ENCODE data around the gene SLC6A2.
A peak's percentile ranks its signal among the peaks of the same experiment; 100 is the strongest.

SLC6A2 gene

DNA sequence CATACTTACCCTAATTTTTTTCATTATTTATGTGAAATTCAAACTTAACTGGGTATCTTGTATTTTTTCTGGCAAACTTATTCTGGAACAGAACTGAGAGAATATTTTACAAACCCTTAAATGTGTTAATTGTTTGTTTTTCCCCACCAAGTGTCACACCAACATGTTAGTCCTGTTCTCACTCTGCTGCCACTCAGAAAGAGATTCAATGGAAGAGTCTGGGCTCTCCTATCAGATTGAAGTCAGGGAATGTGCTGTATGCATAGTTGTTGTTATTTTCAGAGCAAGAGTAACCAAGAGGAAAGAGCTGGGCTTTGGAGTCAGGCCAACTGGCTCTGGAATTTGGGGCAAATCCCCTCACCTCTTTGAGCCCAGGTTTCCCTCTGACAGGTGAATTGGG is 43.2 kb downstream of the SLC6A2 start:
- no peak overlapping the region for H3K4me3 ChIP-seq (replicated peaks in 1 of 2; ENCODE audit: low read depth in 2 of 2, low read length in 2 of 2)
- TF ChIP-seq, protein P1, sequence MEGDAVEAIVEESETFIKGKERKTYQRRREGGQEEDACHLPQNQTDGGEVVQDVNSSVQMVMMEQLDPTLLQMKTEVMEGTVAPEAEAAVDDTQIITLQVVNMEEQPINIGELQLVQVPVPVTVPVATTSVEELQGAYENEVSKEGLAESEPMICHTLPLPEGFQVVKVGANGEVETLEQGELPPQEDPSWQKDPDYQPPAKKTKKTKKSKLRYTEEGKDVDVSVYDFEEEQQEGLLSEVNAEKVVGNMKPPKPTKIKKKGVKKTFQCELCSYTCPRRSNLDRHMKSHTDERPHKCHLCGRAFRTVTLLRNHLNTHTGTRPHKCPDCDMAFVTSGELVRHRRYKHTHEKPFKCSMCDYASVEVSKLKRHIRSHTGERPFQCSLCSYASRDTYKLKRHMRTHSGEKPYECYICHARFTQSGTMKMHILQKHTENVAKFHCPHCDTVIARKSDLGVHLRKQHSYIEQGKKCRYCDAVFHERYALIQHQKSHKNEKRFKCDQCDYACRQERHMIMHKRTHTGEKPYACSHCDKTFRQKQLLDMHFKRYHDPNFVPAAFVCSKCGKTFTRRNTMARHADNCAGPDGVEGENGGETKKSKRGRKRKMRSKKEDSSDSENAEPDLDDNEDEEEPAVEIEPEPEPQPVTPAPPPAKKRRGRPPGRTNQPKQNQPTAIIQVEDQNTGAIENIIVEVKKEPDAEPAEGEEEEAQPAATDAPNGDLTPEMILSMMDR (IDR thresholded peaks at IDR 0.05; ENCODE audit: low read depth, low read length) = no peak
- DNase-seq (ENCODE audit: low read depth in 2 of 2) = no peak

DNA sequence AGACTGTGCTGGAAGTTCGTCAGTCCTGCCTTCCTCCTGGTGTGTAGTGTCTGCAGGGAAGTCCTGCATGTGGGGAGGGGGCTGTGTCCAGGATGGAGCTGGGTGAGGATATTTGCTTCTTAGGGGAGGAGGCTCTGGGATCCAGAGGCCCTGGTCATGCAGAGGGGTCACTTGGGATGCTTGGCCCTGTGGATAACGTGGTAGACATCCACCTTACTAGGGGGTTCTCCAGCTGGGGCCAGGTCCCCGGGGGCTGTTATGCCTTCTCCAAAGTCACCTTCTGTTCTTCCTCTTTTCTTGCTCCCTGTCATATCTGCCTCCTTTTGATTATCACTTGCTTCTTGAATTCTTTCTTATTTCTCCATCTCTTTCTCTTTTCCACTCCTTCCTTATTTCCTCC is 43.8 kb downstream of the SLC6A2 start:
- no peak for DNase-seq (ENCODE audit: low read depth in 2 of 2)
- no peak overlapping the region for H3K4me3 ChIP-seq (replicated peaks in 1 of 2; ENCODE audit: low read depth in 2 of 2, low read length in 2 of 2)
- TF ChIP-seq, protein P1 (IDR thresholded peaks at IDR 0.05; ENCODE audit: low read depth, low read length) = no peak

DNA sequence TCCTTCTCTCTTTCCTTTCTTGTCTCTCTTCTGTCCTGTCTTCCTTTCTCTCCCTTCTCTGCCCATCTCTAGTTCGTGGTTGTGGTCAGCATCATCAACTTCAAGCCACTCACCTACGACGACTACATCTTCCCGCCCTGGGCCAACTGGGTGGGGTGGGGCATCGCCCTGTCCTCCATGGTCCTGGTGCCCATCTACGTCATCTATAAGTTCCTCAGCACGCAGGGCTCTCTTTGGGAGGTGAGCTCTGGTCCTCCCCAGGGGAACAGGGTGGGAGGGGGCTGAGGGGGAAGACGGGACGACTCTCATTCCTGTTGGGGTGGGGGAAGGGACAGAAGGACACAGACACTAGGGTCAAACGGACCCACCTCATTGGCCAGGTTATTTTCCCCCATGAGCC is 44.3 kb downstream of the SLC6A2 start:
- no peak for DNase-seq (ENCODE audit: low read depth in 2 of 2)
- H3K4me3 ChIP-seq (replicated peaks in 1 of 2; ENCODE audit: low read depth in 2 of 2, low read length in 2 of 2) = no peak overlapping the region
- TF ChIP-seq, protein P1 (IDR thresholded peaks at IDR 0.05; ENCODE audit: low read depth, low read length) = no peak

DNA sequence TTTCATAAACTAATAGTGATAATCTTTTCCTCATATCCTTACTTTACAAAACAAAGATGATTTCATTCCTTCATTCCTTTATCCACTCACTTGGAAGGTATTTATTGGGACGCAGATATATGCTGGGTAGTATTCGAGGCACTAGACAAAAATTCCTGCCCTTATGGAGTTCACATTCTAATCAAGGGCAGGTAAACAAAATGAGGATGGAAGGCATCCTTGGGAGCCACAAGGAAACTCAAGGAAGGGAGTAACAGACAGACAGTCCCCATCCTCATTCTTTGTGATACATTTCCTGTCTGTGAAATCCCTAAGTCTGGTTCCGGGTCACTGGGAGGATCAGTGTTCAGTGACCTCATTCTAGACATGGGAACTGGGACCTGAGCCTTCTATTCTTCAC is 45.2 kb downstream of the SLC6A2 start:
- DNase-seq (ENCODE audit: low read depth in 2 of 2) = peak in 1 of 2 donors; percentile 9
- no peak overlapping the region for H3K4me3 ChIP-seq (replicated peaks in 1 of 2; ENCODE audit: low read depth in 2 of 2, low read length in 2 of 2)
- TF ChIP-seq, protein P1 (IDR thresholded peaks at IDR 0.05; ENCODE audit: low read depth, low read length) = no peak

DNA sequence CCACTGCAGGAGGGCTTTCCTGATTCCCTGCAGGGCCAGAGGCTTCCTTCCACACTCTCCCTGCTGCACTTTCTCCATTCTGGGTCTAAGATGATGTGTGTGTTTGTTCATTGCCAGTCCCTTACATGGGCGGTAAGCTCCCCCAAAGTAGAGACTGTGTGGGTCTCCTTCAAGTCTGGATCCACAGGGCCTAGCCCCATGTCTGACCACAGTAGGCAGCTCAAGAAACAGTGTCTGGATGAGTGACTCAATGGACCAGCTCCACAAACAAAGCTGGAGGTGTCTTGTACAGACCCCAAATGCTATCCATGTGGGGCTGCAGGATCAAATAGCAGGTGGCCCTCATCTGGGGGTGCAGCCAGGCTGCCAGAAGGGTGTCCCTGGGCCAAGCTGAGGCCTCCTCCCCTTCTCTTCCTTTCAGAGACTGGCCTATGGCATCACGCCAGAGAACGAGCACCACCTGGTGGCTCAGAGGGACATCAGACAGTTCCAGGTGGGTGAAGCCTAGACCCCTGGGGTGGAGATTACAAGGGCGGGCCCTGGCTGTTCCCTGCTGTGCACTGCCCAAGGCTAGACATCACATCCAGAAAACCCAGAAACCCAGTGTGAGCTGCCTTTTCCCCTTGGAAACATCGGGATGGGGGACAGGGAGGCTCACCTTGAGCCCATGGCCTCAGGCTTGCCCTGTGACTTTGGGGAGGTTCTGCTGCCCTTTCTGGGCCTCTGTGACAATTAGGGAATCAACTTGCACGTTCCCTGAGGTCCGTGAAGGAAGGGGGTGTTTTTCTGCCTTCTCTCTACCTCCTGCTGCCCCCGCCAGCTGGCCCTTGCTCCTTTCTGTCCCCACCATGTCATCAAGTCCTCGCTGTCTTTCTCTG is 45.9 kb downstream of the SLC6A2 start:
- TF ChIP-seq, protein P1 (IDR thresholded peaks at IDR 0.05; ENCODE audit: low read depth, low read length) = peak; percentile 57
- H3K4me3 ChIP-seq (replicated peaks in 1 of 2; ENCODE audit: low read depth in 2 of 2, low read length in 2 of 2) = no peak overlapping the region
- DNase-seq (ENCODE audit: low read depth in 2 of 2) = peak; percentile 50 to 54

DNA sequence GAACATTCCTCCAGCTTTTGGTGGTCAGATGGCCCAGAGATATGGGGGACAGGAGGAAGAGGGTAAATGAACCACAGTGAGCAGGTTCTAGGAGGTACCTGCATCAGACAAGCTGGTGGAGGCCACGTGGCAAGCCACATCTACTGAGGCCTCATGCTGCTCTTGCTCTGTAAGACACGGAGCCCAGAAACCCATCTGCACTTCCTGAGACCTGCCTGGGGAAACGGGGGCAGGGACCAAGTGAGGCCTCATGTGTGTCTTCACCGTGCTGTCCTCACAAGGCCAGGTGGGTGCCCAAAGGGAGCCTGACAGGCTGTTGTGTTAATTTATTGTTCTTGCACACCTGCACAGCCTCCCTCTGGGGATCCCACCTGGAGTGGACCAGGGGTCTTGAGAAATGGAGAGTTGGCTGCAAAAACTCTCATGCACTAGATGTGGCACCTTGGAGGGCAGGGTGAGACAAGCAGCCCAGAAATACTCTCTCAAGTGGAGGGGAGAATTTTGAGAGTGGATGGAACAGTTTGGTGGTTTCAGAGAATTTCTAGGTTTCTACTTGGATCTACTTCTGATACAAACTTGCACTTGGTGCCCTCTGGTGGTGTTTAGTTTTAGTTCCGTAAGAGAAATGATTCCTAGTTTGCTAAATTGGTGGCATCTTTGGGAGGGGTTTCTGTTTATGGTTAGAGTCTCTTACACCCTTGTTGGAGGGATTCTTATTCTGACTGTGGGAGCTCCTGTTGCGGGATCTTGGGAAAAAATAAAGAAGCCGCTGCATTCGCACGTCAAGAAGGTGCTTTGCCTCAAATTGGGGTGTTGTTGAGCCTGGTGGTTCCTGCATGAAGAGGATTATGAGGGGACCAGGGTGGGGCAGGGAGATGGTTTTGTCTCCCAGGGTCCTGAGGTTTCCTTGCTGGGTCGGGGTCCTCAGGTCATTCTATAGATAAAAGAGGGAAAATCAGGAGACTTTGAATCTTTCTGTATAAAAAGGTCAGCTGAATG is 47.5 kb downstream of the SLC6A2 start:
- peak; percentile 83 for DNase-seq (ENCODE audit: low read depth in 2 of 2)
- H3K4me3 ChIP-seq (replicated peaks in 1 of 2; ENCODE audit: low read depth in 2 of 2, low read length in 2 of 2) = no peak overlapping the region
- TF ChIP-seq, protein P1 (IDR thresholded peaks at IDR 0.05; ENCODE audit: low read depth, low read length) = peak; percentile 42

Data from cardiac fibroblast (primary cell).